CD14-positive monocyte (primary cell): ENCODE data around the gene AQR. TPM values are rescaled to one million over a fixed set of nuclear protein-coding genes. Genes with fewer than 3 reads are reported as not detected.

Experiments
- DNase-seq, 3 donors: peaks; one replicate each; pipeline ENCODE4 v3.0.0-alpha.2; 2011 to 2022
- H2AFZ ChIP-seq: 2 replicates; pipeline ENCODE4 v1.6.0; 2012; ENCODE audit warnings: mild to moderate bottlenecking, low read depth, low read length, inconsistent platforms; ENCODE audit not compliant: insufficient read depth, poor library complexity, severe bottlenecking
- H3K27ac ChIP-seq, 2 donors: 1 replicate in 1 of 2; 2 replicates in 1 of 2; pipeline ENCODE4 v1.5.1; 2012 to 2013; ENCODE audit warnings: low read length in 2 of 2, control low read depth in 1 of 2, inconsistent platforms in 1 of 2, low read depth in 1 of 2, mild to moderate bottlenecking in 1 of 2
- H3K27me3 ChIP-seq, 2 donors: one replicate each; pipeline versions ENCODE4 v1.6.0 to v1.6.1; 2011 to 2013; ENCODE audit warnings: low read length in 2 of 2; ENCODE audit not compliant: control insufficient read depth in 2 of 2, insufficient read depth in 2 of 2
- H3K36me3 ChIP-seq, 2 donors: replicated peaks in 1 of 2; 1 replicate in 1 of 2; 2 replicates in 1 of 2; pipeline versions ENCODE4 v1.5.1 to v1.6.1; 2012 to 2013; ENCODE audit warnings: low read length in 2 of 2, control low read depth in 1 of 2, inconsistent platforms in 1 of 2, mild to moderate bottlenecking in 1 of 2; ENCODE audit not compliant: insufficient read depth in 2 of 2, control insufficient read depth in 1 of 2
- H3K4me1 ChIP-seq, 2 donors: 1 replicate in 1 of 2; 2 replicates in 1 of 2; pipeline versions ENCODE4 v1.5.1 to v1.6.1; 2012 to 2013; ENCODE audit warnings: low read length in 2 of 2, control low read depth in 1 of 2, inconsistent platforms in 1 of 2, mild to moderate bottlenecking in 1 of 2, moderate library complexity in 1 of 2; ENCODE audit not compliant: insufficient read depth in 2 of 2, control insufficient read depth in 1 of 2
- H3K4me2 ChIP-seq: replicated peaks from 2 replicates; pipeline ENCODE3; 2012; ENCODE audit warnings: low read length, moderate library complexity, mild to moderate bottlenecking; ENCODE audit not compliant: poor library complexity, severe bottlenecking; ENCODE audit errors: extremely low read depth
- H3K4me3 ChIP-seq, 3 experiments: fragments of 200-600 bp in 1 of 3; sonication (generic) in 1 of 3; replicated peaks in 1 of 3; 1 replicate in 2 of 3; 2 replicates in 1 of 3; pipeline ENCODE4 v1.5.1; 2011 to 2013; ENCODE audit warnings: low read length in 3 of 3, mild to moderate bottlenecking in 3 of 3, control low read depth in 2 of 3, low read depth in 2 of 3, inconsistent platforms in 1 of 3, moderate library complexity in 1 of 3
- H3K79me2 ChIP-seq: 2 replicates; pipeline ENCODE4 v1.6.0; 2012; ENCODE audit warnings: mild to moderate bottlenecking, control low read depth, inconsistent platforms, low read length, moderate library complexity; ENCODE audit not compliant: insufficient read depth
- H3K9ac ChIP-seq: 2 replicates; pipeline ENCODE4 v1.6.0; 2017; ENCODE audit warnings: low read length, mild to moderate bottlenecking; ENCODE audit not compliant: insufficient read depth, poor library complexity, severe bottlenecking
- H3K9me3 ChIP-seq, 2 donors: replicated peaks in 1 of 2; 1 replicate in 1 of 2; 2 replicates in 1 of 2; pipeline versions ENCODE4 v1.5.1 to v1.6.1; 2012 to 2013; ENCODE audit warnings: low read length in 2 of 2, control low read depth in 1 of 2; ENCODE audit not compliant: control insufficient read depth in 1 of 2, insufficient read depth in 1 of 2
- H4K20me1 ChIP-seq: 2 replicates; pipeline ENCODE4 v1.6.0; 2012; ENCODE audit warnings: mild to moderate bottlenecking, low read length, control low read depth, moderate library complexity; ENCODE audit not compliant: insufficient read depth
- H3K27ac Mint-ChIP-seq, 7 donors: one replicate each; pipeline ENCODE4 v1.8.0; 2020; ENCODE audit warnings: mild to moderate bottlenecking in 7 of 7, mixed read lengths in 7 of 7, moderate library complexity in 6 of 7, inconsistent platforms in 2 of 7
- H3K27me3 Mint-ChIP-seq, 3 donors: one replicate each; pipeline ENCODE4 v1.8.0; 2021 to 2022; ENCODE audit warnings: low read depth in 3 of 3, mild to moderate bottlenecking in 3 of 3, mixed read lengths in 3 of 3, moderate library complexity in 3 of 3, inconsistent platforms in 1 of 3
- H3K36me3 Mint-ChIP-seq, 2 donors: one replicate each; pipeline ENCODE4 v1.8.0; 2020; ENCODE audit warnings: mixed read lengths in 2 of 2, inconsistent platforms in 1 of 2, mild to moderate bottlenecking in 1 of 2
- H3K4me1 Mint-ChIP-seq: one replicate; pipeline ENCODE4 v1.8.0; 2020; ENCODE audit warnings: mild to moderate bottlenecking, mixed read lengths
- H3K4me3 Mint-ChIP-seq, 2 donors: one replicate each; pipeline ENCODE4 v1.8.0; 2020; ENCODE audit warnings: mild to moderate bottlenecking in 2 of 2, mixed read lengths in 2 of 2, moderate library complexity in 1 of 2
- H3K9me3 Mint-ChIP-seq, 7 donors: one replicate each; pipeline ENCODE4 v1.8.0; 2020 to 2022; ENCODE audit warnings: mixed read lengths in 7 of 7, mild to moderate bottlenecking in 6 of 7, moderate library complexity in 6 of 7, inconsistent platforms in 2 of 7
- WGBS: methylation state at CpG from one replicate; pipeline ENCODE4 v1.1.5; 2013; ENCODE audit warnings: missing lambda C conversion rate; ENCODE audit not compliant: insufficient coverage; 5-methylcytosine and 5-hydroxymethylcytosine counted together
- intact Hi-C, 2 donors: fragments of 100-400 bp; cut with micrococcal nuclease; formaldehyde crosslinking; loops; one replicate each; pipeline versions ENCODE4 v1.15.0 to v1.15.1; 2023
- polyA plus RNA-seq, 3 donors: library from polyadenylated mRNA; depleted of rRNA in 1 of 3; unstranded in 2 of 3; stranded (reverse) in 1 of 3; fragments of 300-500 nt in 2 of 3; fragments of >200 nt in 1 of 3; fragmentation: Illumina TruSeq in 2 of 3; gene quantifications; 1 replicate in 2 of 3; 2 replicates in 1 of 3; pipeline ENCODE4 v1.2.3, GENCODE V29; 2012 to 2021
- TF ChIP-seq, protein P1 (sequence below): fragments of 200-600 bp; IDR thresholded peaks from one replicate; pipeline ENCODE4 v1.8.0; 2022; ENCODE audit warnings: antibody characterized with exemption, mild to moderate bottlenecking

AQR gene
- polyA plus RNA-seq, 3 donors = 8.4 to 26.4 (median 16.8) TPM

- no peaks in the 10 kb centered on the region for H3K79me2 ChIP-seq
- Mint-ChIP-seq H3K9me3 (no peaks in the 10 kb centered on the region), H3K4me3 (no peak overlapping the region), H3K27me3 (no peaks in the 10 kb centered on the region), H3K36me3 (peaks cover 71 to 82% of the 10 kb centered on the region in 2 donors), H3K4me1 (no peaks in the 10 kb centered on the region), H3K27ac (no peak overlapping the region)
- TF ChIP-seq, protein P1, sequence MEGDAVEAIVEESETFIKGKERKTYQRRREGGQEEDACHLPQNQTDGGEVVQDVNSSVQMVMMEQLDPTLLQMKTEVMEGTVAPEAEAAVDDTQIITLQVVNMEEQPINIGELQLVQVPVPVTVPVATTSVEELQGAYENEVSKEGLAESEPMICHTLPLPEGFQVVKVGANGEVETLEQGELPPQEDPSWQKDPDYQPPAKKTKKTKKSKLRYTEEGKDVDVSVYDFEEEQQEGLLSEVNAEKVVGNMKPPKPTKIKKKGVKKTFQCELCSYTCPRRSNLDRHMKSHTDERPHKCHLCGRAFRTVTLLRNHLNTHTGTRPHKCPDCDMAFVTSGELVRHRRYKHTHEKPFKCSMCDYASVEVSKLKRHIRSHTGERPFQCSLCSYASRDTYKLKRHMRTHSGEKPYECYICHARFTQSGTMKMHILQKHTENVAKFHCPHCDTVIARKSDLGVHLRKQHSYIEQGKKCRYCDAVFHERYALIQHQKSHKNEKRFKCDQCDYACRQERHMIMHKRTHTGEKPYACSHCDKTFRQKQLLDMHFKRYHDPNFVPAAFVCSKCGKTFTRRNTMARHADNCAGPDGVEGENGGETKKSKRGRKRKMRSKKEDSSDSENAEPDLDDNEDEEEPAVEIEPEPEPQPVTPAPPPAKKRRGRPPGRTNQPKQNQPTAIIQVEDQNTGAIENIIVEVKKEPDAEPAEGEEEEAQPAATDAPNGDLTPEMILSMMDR = no peak
- DNase-seq = no peak
- peaks cover 87 to 99% of the 10 kb centered on the region in 2 donors for H3K36me3 ChIP-seq
- H3K9me3 ChIP-seq = no peaks in the 10 kb centered on the region
- H3K27me3 ChIP-seq = no peaks in the 10 kb centered on the region
- no peaks in the 10 kb centered on the region for H4K20me1 ChIP-seq
- H3K4me1 ChIP-seq = no peaks in the 10 kb centered on the region
- H3K27ac ChIP-seq = no peak overlapping the region
- H2AFZ ChIP-seq = no peak overlapping the region
- intact Hi-C loops = no loop called here
- no peak overlapping the region for H3K4me3 ChIP-seq
- H3K4me2 ChIP-seq = no peak overlapping the region
- no peak overlapping the region for H3K9ac ChIP-seq
- WGBS = no CpG with 5 or more reads among the region's 1 CpG
Measured at GRCh38 chr15:34905047-34905446, 64.5 kb downstream of the AQR start.

DNA sequence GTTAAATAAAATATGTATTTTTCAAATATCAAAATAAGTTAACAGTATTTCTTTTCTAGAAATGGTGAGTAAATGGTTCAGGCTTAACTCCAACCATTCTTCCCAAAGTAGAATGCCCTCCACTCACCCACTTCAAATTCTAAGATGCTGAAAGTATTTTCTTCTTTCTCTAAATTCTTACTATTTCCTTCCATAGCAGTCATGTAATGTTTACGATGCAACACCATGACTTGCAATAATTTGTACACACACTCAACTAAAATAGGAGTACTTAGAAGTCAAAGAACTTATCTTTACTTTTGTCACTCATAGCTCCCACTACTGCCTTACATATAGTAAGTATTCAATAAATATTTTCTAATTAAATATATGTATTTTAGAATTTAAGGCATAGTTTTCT, 65.0 kb downstream of the AQR start:
- no peaks in the 10 kb centered on the region for H3K4me1 ChIP-seq
- peaks cover 87 to 98% of the 10 kb centered on the region in 2 donors for H3K36me3 ChIP-seq
- Mint-ChIP-seq H3K9me3 (no peaks in the 10 kb centered on the region), H3K27ac (no peak overlapping the region), H3K36me3 (peaks cover 70 to 80% of the 10 kb centered on the region in 2 donors), H3K4me3 (no peak overlapping the region), H3K27me3 (no peaks in the 10 kb centered on the region), H3K4me1 (no peaks in the 10 kb centered on the region)
- H3K27ac ChIP-seq = no peak overlapping the region
- H3K9me3 ChIP-seq = no peaks in the 10 kb centered on the region
- TF ChIP-seq, protein P1 = no peak
- H3K4me2 ChIP-seq = no peak overlapping the region
- H3K9ac ChIP-seq = no peak overlapping the region
- no peaks in the 10 kb centered on the region for H4K20me1 ChIP-seq
- no peaks in the 10 kb centered on the region for H3K27me3 ChIP-seq
- DNase-seq = no peak
- no peak overlapping the region for H3K4me3 ChIP-seq
- no peak overlapping the region for H2AFZ ChIP-seq
- no peaks in the 10 kb centered on the region for H3K79me2 ChIP-seq
- intact Hi-C loops = no loop called here
- WGBS = no CpG with 5 or more reads among the region's 1 CpG
